Astrocyte (in vitro differentiated cells and primary cell): ENCODE results near the gene ICA1. TPM values are rescaled to one million over a fixed set of nuclear protein-coding genes. Genes with fewer than 3 reads are reported as not detected.
A peak's percentile ranks its signal among the peaks of the same experiment; 100 is the strongest.

Experiments
- DNase-seq: peaks from one replicate; pipeline ENCODE4 v3.0.0-alpha.2; 2010; ENCODE audit warnings: low read depth
- FAIRE-seq: peaks from 2 replicates; lab custom pipeline; 2011; peaks lifted over from hg19 to GRCh38; lab: Jason Lieb, UNC
- H2AFZ ChIP-seq: 2 replicates; pipeline ENCODE4 v1.6.0; 2012; ENCODE audit warnings: low read depth, low read length, inconsistent platforms
- H3K27ac ChIP-seq: 2 replicates; pipeline ENCODE4 v1.5.1; 2011; ENCODE audit warnings: low read depth, low read length, inconsistent platforms
- H3K27me3 ChIP-seq: 2 replicates; pipeline ENCODE4 v1.6.0; 2011; ENCODE audit warnings: low read length, inconsistent platforms; ENCODE audit not compliant: insufficient read depth
- H3K36me3 ChIP-seq: 2 replicates; pipeline ENCODE4 v1.5.1; 2011; ENCODE audit warnings: low read length, inconsistent platforms; ENCODE audit not compliant: insufficient read depth
- H3K4me1 ChIP-seq: 2 replicates; pipeline ENCODE4 v1.5.1; 2011; ENCODE audit warnings: low read length, inconsistent platforms; ENCODE audit not compliant: insufficient read depth
- H3K4me2 ChIP-seq: 2 replicates; pipeline ENCODE4 v1.6.0; 2012; ENCODE audit warnings: low read length, inconsistent platforms
- H3K4me3 ChIP-seq: 2 replicates; pipeline ENCODE4 v1.5.1; 2011; ENCODE audit warnings: low read depth, mild to moderate bottlenecking, low read length, inconsistent platforms; ENCODE audit not compliant: insufficient read depth
- H3K79me2 ChIP-seq: 2 replicates; pipeline ENCODE4 v1.6.0; 2012; ENCODE audit warnings: mild to moderate bottlenecking, low read length, inconsistent platforms; ENCODE audit not compliant: insufficient read depth
- H3K9ac ChIP-seq: 2 replicates; pipeline ENCODE4 v1.6.0; 2012; ENCODE audit warnings: mild to moderate bottlenecking, low read length, inconsistent platforms
- H3K9me3 ChIP-seq: 2 replicates; pipeline ENCODE4 v1.5.1; 2012; ENCODE audit warnings: low read depth, mild to moderate bottlenecking, low read length, inconsistent platforms; ENCODE audit not compliant: insufficient read depth
- H4K20me1 ChIP-seq: 2 replicates; pipeline ENCODE4 v1.6.0; 2012; ENCODE audit warnings: low read length, inconsistent platforms; ENCODE audit not compliant: insufficient read depth
- H3K27ac Mint-ChIP-seq: one replicate; pipeline ENCODE4 v1.8.0; 2021; ENCODE audit warnings: mild to moderate bottlenecking, mixed read lengths; ENCODE audit not compliant: unreplicated experiment
- H3K27me3 Mint-ChIP-seq: one replicate; pipeline ENCODE4 v1.8.0; 2021; ENCODE audit warnings: low read depth, mixed read lengths; ENCODE audit not compliant: unreplicated experiment
- H3K36me3 Mint-ChIP-seq: one replicate; pipeline ENCODE4 v1.8.0; 2021; ENCODE audit warnings: low read depth, mixed read lengths; ENCODE audit not compliant: unreplicated experiment
- H3K4me1 Mint-ChIP-seq: one replicate; pipeline ENCODE4 v1.8.0; 2021; ENCODE audit warnings: low read depth, mixed read lengths; ENCODE audit not compliant: unreplicated experiment
- H3K4me3 Mint-ChIP-seq: one replicate; pipeline ENCODE4 v1.8.0; 2021; ENCODE audit warnings: mild to moderate bottlenecking, moderate library complexity, mixed read lengths; ENCODE audit not compliant: unreplicated experiment
- H3K9me3 Mint-ChIP-seq: one replicate; pipeline ENCODE4 v1.8.0; 2021; ENCODE audit warnings: mild to moderate bottlenecking, mixed read lengths; ENCODE audit not compliant: unreplicated experiment
- CTCF ChIP-seq: IDR thresholded peaks from 2 replicates; pipeline ENCODE4 v1.5.1; 2011; ENCODE audit warnings: low read depth, mild to moderate bottlenecking, inconsistent platforms, low read length, moderate library complexity; ENCODE audit not compliant: insufficient read depth
- EZH2 ChIP-seq: IDR thresholded peaks from 2 replicates; pipeline ENCODE4 v1.6.1; 2012; ENCODE audit warnings: mild to moderate bottlenecking, low read length, inconsistent platforms; ENCODE audit not compliant: insufficient read depth
- total RNA-seq: library from RNA; stranded (reverse); gene quantifications from 2 replicates; pipeline ENCODE4 v1.2.1, GENCODE V29; 2021

Gene ICA1
- total RNA-seq, 1 donor from 2014 or later = 8.0 TPM

- Histone ChIP-seq H4K20me1 (no peaks in the 10 kb centered on the region), H3K4me2 (no peak overlapping the region), H3K9ac (no peak overlapping the region), H3K4me3 (no peak overlapping the region), H2AFZ (no peak overlapping the region), H3K9me3 (no peaks in the 10 kb centered on the region), H3K36me3 (no peaks in the 10 kb centered on the region), H3K79me2 (no peaks in the 10 kb centered on the region), H3K27me3 (no peaks in the 10 kb centered on the region), H3K27ac (no peak overlapping the region), H3K4me1 (no peaks in the 10 kb centered on the region)
- H3K9me3 Mint-ChIP-seq = no peaks in the 10 kb centered on the region
- no peak overlapping the region for H3K27ac Mint-ChIP-seq
- H3K27me3 Mint-ChIP-seq = no peaks in the 10 kb centered on the region
- H3K36me3 Mint-ChIP-seq = no peaks in the 10 kb centered on the region
- H3K4me1 Mint-ChIP-seq = peaks cover 20% of the 10 kb centered on the region
- TF ChIP-seq EZH2 (no peak), CTCF (peak; percentile 66)
- DNase-seq (peak; percentile 38), FAIRE-seq (peak; percentile 72)
- no peak overlapping the region for H3K4me3 Mint-ChIP-seq
Measured at GRCh38 chr7:8217200-8218068, 44.5 kb downstream of the ICA1 start.

GRCh38 chr7:8216334-8216690 is 45.7 kb downstream of the ICA1 start:
- no peaks in the 10 kb centered on the region for H4K20me1 ChIP-seq
- no peak overlapping the region for H3K9ac ChIP-seq
- H3K36me3 ChIP-seq = no peaks in the 10 kb centered on the region
- no peak overlapping the region for H3K4me2 ChIP-seq
- no peaks in the 10 kb centered on the region for H3K79me2 ChIP-seq
- DNase-seq (no peak), FAIRE-seq (no peak)
- H2AFZ ChIP-seq = no peak overlapping the region
- Mint-ChIP-seq H3K27ac (no peak overlapping the region), H3K9me3 (no peaks in the 10 kb centered on the region), H3K36me3 (no peaks in the 10 kb centered on the region), H3K4me3 (no peak overlapping the region), H3K27me3 (no peaks in the 10 kb centered on the region), H3K4me1 (peaks cover 17% of the 10 kb centered on the region)
- H3K27me3 ChIP-seq = no peaks in the 10 kb centered on the region
- no peaks in the 10 kb centered on the region for H3K4me1 ChIP-seq
- TF ChIP-seq CTCF = no peak
- TF ChIP-seq EZH2 = no peak
- H3K9me3 ChIP-seq = no peaks in the 10 kb centered on the region
- no peak overlapping the region for H3K27ac ChIP-seq
- H3K4me3 ChIP-seq = no peak overlapping the region
